ENCODE data around the gene TBX3.

The TBX3 gene

GRCh38 chr12:114682106-114682784 lies 1.7 kb downstream of the TBX3 start:
- no peak for DNase-seq

GRCh38 chr12:114681116-114681871 lies 2.7 kb downstream of the TBX3 start:
- DNase-seq = no peak

- no peak for DNase-seq
Observed at GRCh38 chr12:114680604-114681069, 3.3 kb downstream of the TBX3 start.

- DNase-seq = no peak
Observed at GRCh38 chr12:114679942-114680341, 4.0 kb downstream of the TBX3 start.

- no peak for DNase-seq
Observed at GRCh38 chr12:114679452-114679875, 4.5 kb downstream of the TBX3 start.

GRCh38 chr12:114678718-114679117 lies 5.3 kb downstream of the TBX3 start:
- no peak for DNase-seq

- DNase-seq = no peak
Observed at GRCh38 chr12:114678028-114678427, 5.9 kb downstream of the TBX3 start.

GRCh38 chr12:114676142-114676741 lies 7.7 kb downstream of the TBX3 start:
- DNase-seq = no peak

GRCh38 chr12:114674251-114675047 lies 9.5 kb downstream of the TBX3 start:
- DNase-seq = no peak

GRCh38 chr12:114673901-114674250 lies 10.1 kb downstream of the TBX3 start:
- DNase-seq = no peak

- DNase-seq = no peak
Observed at GRCh38 chr12:114673169-114673833, 10.7 kb downstream of the TBX3 start.

- no peak for DNase-seq
Observed at GRCh38 chr12:114672817-114673168, 11.2 kb downstream of the TBX3 start.

- DNase-seq = no peak
Observed at GRCh38 chr12:114671443-114672411, 12.2 kb downstream of the TBX3 start.

GRCh38 chr12:114671066-114671442 lies 12.9 kb downstream of the TBX3 start:
- DNase-seq = no peak

GRCh38 chr12:114670291-114670980 lies 13.5 kb downstream of the TBX3 start:
- DNase-seq = no peak

GRCh38 chr12:114669401-114670290 lies 14.3 kb downstream of the TBX3 start:
- no peak for DNase-seq

GRCh38 chr12:114668886-114669288 lies 15.1 kb downstream of the TBX3 start:
- no peak for DNase-seq

GRCh38 chr12:114668151-114668885 lies 15.7 kb downstream of the TBX3 start:
- no peak for DNase-seq

- DNase-seq = no peak
Observed at GRCh38 chr12:114667669-114668150, 16.3 kb downstream of the TBX3 start.

All from CD4-positive, alpha-beta T cell treated with Interleukin-1 beta for 1 hour (primary cell).